HG03060 (cell line): ENCODE results near the gene BABAM1.

Experiments used
- ATAC-seq: cut with Tn5 transposase; IDR thresholded peaks from one replicate; pipeline ENCODE4 v1.9.1; 2021; ENCODE audit warnings: low read depth, moderate number of reproducible peaks; ENCODE audit not compliant: unreplicated experiment

The BABAM1 gene

DNA sequence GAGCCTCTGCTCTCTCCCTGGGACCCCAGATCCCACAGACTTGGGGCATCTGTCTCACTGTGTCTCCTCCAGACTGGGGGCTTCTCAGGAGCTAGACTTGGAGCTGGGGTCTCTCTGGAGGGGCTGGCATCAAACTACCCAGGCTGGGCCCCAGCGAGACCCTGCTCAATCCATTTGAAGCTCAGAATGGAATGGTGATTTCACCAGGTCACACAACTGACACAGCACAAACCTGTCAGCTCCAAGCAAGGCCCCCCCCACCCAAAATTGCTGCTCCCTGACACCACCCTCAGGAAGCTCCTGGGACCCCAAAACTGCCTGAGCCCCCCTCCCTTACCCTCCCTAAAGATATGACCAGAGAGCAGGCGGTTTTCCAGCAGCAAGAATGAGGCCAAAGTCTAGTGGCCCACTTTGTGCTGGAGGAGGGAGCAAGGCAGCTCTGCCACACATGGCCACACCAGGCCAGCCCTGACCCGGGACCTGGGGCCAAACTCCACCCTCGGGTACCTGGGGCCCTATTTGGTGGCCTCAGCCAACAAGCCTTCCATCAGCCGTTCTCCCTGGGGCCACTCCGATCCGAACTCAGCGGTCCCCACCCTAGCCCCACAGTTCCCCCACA, 23.9 kb upstream of the BABAM1 start:
- no peak for ATAC-seq

DNA sequence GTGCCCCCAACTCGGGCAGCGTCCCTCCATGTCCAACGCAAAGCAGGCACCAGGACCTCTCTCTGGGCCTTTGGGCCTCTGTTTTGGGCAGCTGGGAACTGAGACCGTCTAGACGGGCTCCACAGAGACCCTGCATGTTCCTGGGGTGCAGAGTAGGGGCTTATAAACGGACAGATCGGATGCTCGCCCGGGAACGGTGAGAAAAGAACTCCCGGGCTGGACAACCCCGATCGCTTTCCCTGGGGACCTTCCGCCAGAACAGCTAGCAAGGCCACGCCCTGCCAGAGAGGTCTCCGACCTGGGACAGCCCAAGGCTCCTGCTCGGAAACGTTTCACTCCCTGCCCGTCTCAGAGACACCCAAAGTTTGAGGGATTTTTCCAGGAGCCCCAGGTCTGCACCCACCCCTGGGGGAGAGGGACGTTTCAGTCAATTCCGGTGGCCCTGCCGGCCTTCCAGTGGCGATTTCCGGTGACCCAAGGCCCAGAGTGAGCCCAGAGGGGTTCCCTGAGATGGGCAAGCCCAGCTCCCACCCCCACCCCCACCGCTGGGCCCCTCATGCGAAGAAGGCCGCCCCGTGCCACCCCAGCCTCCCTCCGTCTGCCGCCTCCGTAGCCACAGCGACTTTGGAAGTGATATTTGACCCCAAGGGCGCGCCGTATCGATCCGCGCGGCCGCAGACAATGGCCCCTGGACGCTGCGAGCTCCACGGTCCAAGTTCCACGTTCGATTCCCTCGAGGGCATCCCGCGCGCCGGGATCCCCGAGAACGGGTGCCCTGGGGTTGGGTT, 23.2 kb upstream of the BABAM1 start:
- ATAC-seq, result no peak

GRCh38 chr19:17244618-17245534, 22.4 kb upstream of the BABAM1 start:
- no peak for ATAC-seq

- ATAC-seq, result no peak
These were observed 21.7 kb upstream of the BABAM1 start, which contains the start of gene NR2F6 for GRCh38 chr19:17245535-17245984. Gene NR2F6 (minus strand): TSS chr19:17245919. CDS start chr19:17245220, 699 bp downstream.

- ATAC-seq, result no peak
These were observed 20.4 kb upstream of the BABAM1 start for GRCh38 chr19:17246681-17247425.

- no peak for ATAC-seq
These were observed 19.0 kb upstream of the BABAM1 start for GRCh38 chr19:17248011-17248776.

GRCh38 chr19:17249887-17250548, 17.2 kb upstream of the BABAM1 start:
- ATAC-seq, result no peak

DNA sequence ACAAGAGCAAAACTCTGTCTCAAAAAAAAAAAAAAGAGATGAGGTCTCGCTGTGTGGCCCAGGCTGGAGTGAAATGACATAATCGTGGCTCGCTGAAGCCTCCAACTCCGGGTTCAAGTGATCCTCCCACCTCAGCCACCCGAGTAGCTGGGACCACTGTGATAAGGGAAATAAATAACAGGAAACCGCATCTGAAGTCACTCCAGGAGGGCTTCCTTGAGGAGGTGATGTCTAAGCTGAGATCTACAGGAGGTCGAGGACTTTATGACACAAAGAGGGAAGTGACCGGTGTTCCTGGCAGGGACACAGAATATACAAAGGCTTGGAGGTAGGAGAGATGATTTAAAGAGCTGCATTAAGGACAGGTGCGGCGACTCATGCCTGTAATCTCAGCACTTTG, 12.6 kb upstream of the BABAM1 start:
- ATAC-seq, result no peak

- no peak for ATAC-seq
These were observed 12.1 kb upstream of the BABAM1 start for GRCh38 chr19:17255150-17255621.

DNA sequence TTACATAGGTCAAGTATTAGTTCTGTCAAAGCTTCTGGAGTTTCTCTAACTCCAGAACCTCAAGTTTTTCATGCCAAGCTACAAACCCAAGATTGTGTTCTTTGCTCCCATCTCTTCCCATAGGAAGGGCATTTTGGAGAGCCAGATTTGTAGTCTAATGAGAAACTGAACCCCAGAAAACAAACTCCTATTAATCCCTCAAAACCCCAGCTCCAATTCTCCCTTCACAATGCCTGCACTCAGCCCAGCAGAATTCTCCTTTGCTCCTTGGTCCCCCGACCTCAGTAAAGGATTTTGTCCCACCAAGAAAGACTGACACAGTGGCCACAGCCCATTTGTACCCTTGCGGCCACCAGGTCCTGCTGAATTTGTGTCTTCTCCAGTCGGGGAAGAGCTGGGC, 11.1 kb upstream of the BABAM1 start:
- no peak for ATAC-seq

GRCh38 chr19:17259118-17259780, 8.0 kb upstream of the BABAM1 start:
- no peak for ATAC-seq

DNA sequence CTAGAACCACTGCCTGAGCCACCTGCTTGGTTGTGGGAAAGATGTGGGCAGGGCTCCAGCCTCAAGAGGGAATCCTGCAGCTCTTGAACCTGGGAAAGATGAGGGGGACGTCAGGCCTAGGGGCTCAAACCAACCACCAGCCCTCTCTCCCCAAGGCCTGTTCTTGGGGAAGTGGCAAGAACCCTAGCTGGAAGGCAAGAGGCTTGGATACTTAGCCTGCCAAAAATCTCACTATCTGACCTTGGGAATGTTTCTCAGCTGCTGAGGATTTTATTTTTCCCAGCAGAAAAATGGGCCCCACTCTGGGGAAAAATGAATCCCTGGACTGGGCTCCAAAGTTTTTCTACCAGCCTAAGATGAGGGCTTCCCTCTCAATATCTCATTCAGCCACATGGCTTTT, 7.3 kb upstream of the BABAM1 start:
- no peak for ATAC-seq

DNA sequence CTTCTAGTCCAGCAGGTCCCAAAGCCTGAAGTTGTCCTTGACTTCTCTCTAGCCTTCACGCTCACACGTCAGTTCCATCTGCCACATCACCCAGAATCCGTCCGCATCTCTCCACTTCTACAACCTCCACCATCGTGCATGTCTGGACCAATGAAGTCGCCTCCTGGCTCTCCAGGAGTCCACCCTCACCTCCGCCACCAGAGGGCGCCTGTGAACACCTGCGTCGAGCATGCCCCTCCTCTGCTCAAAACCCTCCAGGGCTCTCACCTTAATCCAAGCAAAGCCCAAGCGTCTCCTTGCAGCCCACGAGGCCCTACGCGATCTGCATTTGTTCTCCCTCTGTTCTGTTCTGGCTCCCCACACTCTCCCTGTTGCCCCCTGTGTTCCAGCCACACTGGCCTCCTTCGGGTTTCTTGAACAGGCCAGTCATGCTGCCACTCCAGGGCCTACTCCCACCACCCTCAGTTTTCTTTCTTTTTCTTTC, 6.4 kb upstream of the BABAM1 start:
- ATAC-seq, result no peak

DNA sequence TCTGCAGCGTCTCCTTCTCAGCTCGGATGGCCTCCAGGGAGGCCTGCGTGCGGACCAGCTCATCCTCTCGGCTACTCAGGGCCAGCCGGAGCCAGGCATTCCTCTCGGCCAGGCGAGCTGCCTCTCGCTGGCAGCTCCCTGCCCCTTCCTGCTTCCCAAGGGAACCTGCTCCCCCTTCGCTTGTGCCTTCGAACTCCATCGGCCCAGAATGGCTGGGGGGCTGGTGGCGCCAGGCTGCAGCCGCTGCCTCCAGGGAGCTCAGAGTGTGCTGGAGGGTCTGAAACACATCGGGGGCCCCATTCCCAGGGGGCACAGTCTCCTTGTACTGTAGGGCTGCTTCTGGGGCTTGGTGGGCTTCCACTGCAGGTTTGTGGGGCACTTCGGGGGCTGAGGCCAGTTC, 4.7 kb upstream of the BABAM1 start:
- no peak for ATAC-seq

DNA sequence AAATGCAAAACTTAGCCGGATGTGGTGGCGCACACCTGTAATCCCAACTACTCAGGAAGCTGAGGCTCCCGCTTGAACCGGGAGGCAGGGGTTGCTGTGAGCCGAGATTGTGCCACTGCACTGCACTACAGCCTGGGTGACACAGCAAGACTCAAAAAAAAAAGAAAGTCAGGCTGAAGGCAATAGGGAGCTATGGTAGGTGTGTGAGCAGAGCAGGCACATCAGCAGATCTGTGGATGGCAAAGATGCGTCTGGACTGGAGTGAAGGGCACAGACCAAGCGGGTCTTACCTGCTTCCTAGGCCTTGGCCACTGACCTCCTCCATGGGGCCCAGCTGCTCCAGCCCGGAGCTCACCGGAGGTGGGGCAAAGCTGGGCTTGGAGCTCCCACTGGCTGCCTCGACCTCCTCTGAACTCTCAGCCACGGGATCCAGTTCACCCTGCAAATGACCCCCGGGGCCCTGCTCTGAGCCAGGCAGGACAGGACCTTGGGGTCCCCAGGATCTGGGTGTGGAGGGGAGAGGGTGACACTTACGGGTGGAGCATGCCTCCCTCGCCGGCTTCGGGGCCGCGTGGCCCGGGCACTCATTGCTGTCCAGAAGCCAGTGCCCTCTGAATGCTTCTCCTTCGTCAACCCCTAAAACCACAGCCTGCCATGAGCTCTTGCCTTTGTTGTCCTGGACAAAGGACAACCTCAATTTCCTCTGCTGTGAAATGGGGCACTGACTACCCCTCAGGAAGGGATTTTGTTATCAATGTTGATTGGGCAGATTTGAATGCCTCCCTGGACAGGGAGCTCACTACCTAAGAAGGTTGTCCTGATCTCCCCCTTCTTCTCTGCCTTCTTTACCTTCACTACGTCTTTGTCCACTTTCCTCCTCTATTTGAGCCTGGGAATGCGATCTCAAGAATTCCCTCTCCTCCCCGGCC, 3.3 kb upstream of the BABAM1 start:
- no peak for ATAC-seq

GRCh38 chr19:17264641-17264979, 2.6 kb upstream of the BABAM1 start, which contains the start of gene USHBP1:
Gene USHBP1 (minus strand): TSS chr19:17264745. CDS start chr19:17264299, 446 bp downstream.
- no peak for ATAC-seq

DNA sequence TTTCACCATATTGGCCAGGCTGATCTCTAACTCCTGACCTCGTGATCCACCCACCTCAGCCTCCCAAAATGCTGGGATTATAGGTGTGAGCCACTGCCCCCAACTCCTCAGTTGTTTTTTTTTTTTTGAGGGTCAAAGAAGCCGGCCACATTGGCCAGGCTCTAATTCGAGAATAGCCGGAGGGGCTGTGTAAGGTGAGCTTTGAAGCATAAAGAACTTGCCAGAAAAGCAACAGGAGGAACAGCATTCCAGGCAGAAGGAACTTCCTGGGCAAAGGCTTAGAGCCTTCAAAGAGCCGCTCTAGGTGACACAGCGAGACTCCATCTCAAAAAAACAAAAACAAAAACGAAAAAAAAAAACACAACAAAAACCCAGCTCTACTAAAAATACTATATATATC, 1.2 kb upstream of the BABAM1 start:
- ATAC-seq, result no peak
